WTC11 (cell line): Measurements from ENCODE around the gene HECW1. TPM values are rescaled to one million over a fixed set of nuclear protein-coding genes. Genes with fewer than 3 reads are reported as not detected.

Source experiments
- ATAC-seq: fragments of 200-7000 bp; cut with Tn5 transposase; 2 replicates; pipeline ENCODE4 v1.10.0; 2021; ENCODE audit warnings: mild to moderate bottlenecking, moderate library complexity
- CTCF ChIA-PET: fragments of 300-600 bp; sonication (Branson Sonifier 250); formaldehyde crosslinking; loops from one replicate; lab custom pipeline; 2021; ENCODE audit warnings: antibody characterized with exemption; lab: Charles Lee
- POLR2A ChIA-PET: fragments of 350-600 bp; sonication (Branson Sonifier 250); formaldehyde crosslinking; loops from one replicate; lab custom pipeline; 2021; ENCODE audit warnings: antibody characterized with exemption; lab: Charles Lee
- DNase-seq: peaks from one replicate; pipeline ENCODE4 v3.0.0; 2021; ENCODE audit warnings: low spot score
- H3K27ac Mint-ChIP-seq: 2 replicates; pipeline ENCODE4 v1.8.0; 2021; ENCODE audit warnings: mixed read lengths
- H3K27me3 Mint-ChIP-seq: 2 replicates; pipeline ENCODE4 v1.8.0; 2021; ENCODE audit warnings: low read depth, mild to moderate bottlenecking, moderate library complexity, mixed read lengths
- H3K36me3 Mint-ChIP-seq: 2 replicates; pipeline ENCODE4 v1.8.0; 2021; ENCODE audit warnings: mixed read lengths
- H3K4me1 Mint-ChIP-seq: 2 replicates; pipeline ENCODE4 v1.8.0; 2022; ENCODE audit warnings: mixed read lengths
- H3K4me3 Mint-ChIP-seq: 2 replicates; pipeline ENCODE4 v1.8.0; 2021; ENCODE audit warnings: mild to moderate bottlenecking, moderate library complexity, mixed read lengths
- H3K9me3 Mint-ChIP-seq: 2 replicates; pipeline ENCODE4 v1.8.0; 2021; ENCODE audit warnings: mixed read lengths
- AFF4 ChIP-seq: sonication (generic); formaldehyde crosslinking; IDR thresholded peaks from 2 replicates; pipeline ENCODE4 v1.8.1; 2023; ENCODE audit warnings: mild to moderate bottlenecking, missing genetic modification reagents, borderline replicate concordance
- E2F4 ChIP-seq: sonication (generic); formaldehyde crosslinking; IDR thresholded peaks from 2 replicates; pipeline ENCODE4 v1.8.1; 2022; ENCODE audit warnings: low read depth, mild to moderate bottlenecking, moderate library complexity, missing genetic modification reagents, borderline replicate concordance
- EMX1 ChIP-seq: fragments of 250-450 bp; sonication (Bioruptor Pico); IDR thresholded peaks from 2 replicates; pipeline ENCODE4 v1.8.0; 2021; ENCODE audit warnings: mild to moderate bottlenecking
- FOXJ3 ChIP-seq: sonication (generic); formaldehyde crosslinking; IDR thresholded peaks from 2 replicates; pipeline ENCODE4 v1.9.0; 2021; ENCODE audit warnings: missing genetic modification reagents, mild to moderate bottlenecking, borderline replicate concordance
- FOXK1 ChIP-seq: sonication (generic); formaldehyde crosslinking; IDR thresholded peaks from 2 replicates; pipeline ENCODE4 v1.8.0; 2022; ENCODE audit warnings: mild to moderate bottlenecking, moderate library complexity, missing genetic modification reagents
- GRHL2 ChIP-seq: fragments of 250-450 bp; sonication (Bioruptor Pico); IDR thresholded peaks from 2 replicates; pipeline ENCODE4 v1.8.0; 2022; ENCODE audit warnings: mild to moderate bottlenecking, moderate library complexity; ENCODE audit not compliant: insufficient replicate concordance, severe bottlenecking
- KAT7 ChIP-seq: sonication (generic); formaldehyde crosslinking; IDR thresholded peaks from 2 replicates; pipeline ENCODE4 v1.8.1; 2023; ENCODE audit warnings: missing genetic modification reagents, mild to moderate bottlenecking, borderline replicate concordance
- RELA ChIP-seq: sonication (generic); formaldehyde crosslinking; IDR thresholded peaks from 2 replicates; pipeline ENCODE4 v1.8.1; 2022; ENCODE audit warnings: missing genetic modification reagents, mild to moderate bottlenecking, borderline replicate concordance
- STAT6 ChIP-seq: sonication (generic); formaldehyde crosslinking; conservative IDR thresholded peaks from 2 replicates; pipeline ENCODE4 v1.8.1; 2023; ENCODE audit warnings: mild to moderate bottlenecking, low read depth, missing genetic modification reagents, moderate library complexity
- TCF7 ChIP-seq: sonication (generic); formaldehyde crosslinking; IDR thresholded peaks from 2 replicates; pipeline ENCODE4 v1.8.0; 2022; ENCODE audit warnings: mild to moderate bottlenecking, low read depth, missing genetic modification reagents, moderate library complexity
- TEAD1 ChIP-seq: sonication (generic); formaldehyde crosslinking; IDR thresholded peaks from 2 replicates; pipeline ENCODE4 v1.8.0; 2022; ENCODE audit warnings: mild to moderate bottlenecking, missing genetic modification reagents
- ZNF512 ChIP-seq: sonication (generic); formaldehyde crosslinking; IDR thresholded peaks from 2 replicates; pipeline ENCODE4 v1.8.1; 2022; ENCODE audit warnings: missing genetic modification reagents, borderline replicate concordance
- ZSCAN18 ChIP-seq: fragments of 250-450 bp; sonication (Bioruptor Pico); IDR thresholded peaks from 2 replicates; pipeline ENCODE4 v2.1.2; 2022; ENCODE audit warnings: mild to moderate bottlenecking, moderate library complexity
- total RNA-seq: library from RNA; stranded (reverse); gene quantifications from 3 replicates; pipeline ENCODE4 v1.2.3, GENCODE V29; 2021

The HECW1 gene
- total RNA-seq, 1 experiment from 2014 or later: 6.1 TPM

- TF ChIP-seq ZSCAN18 (CRISPR knock-in tag): no peak
- no peak for TF ChIP-seq GRHL2 (CRISPR knock-in tag)
- no peak for TF ChIP-seq FOXJ3 (CRISPR knock-in tag)
- TF ChIP-seq TEAD1 (CRISPR knock-in tag): no peak
These were observed 378.7 kb downstream of the HECW1 start (continued) for GRCh38 chr7:43491123-43491522.

GRCh38 chr7:43491984-43492383, 379.5 kb downstream of the HECW1 start:
- DNase-seq: no peak
- no peak for TF ChIP-seq TCF7
- no peak for TF ChIP-seq E2F4 (CRISPR knock-in tag)
- no peak for TF ChIP-seq ZNF512 (CRISPR knock-in tag)
- TF ChIP-seq FOXJ3 (CRISPR knock-in tag): no peak
- no peak for TF ChIP-seq RELA (CRISPR knock-in tag)
- no peak for TF ChIP-seq KAT7 (CRISPR knock-in tag)
- no peak for TF ChIP-seq AFF4 (CRISPR knock-in tag)
- TF ChIP-seq STAT6 (CRISPR knock-in tag): no peak
- TF ChIP-seq FOXK1: no peak
- TF ChIP-seq EMX1 (CRISPR knock-in tag): no peak
- TF ChIP-seq, all 79 proteins: peak for 0

More at GRCh38 chr7:43491984-43492383, 379.5 kb downstream of the HECW1 start:
- no peaks in the 10 kb centered on the region for H3K27me3 Mint-ChIP-seq
- no peaks in the 10 kb centered on the region for H3K36me3 Mint-ChIP-seq
- H3K27ac Mint-ChIP-seq: no peak overlapping the region
- H3K4me3 Mint-ChIP-seq: no peak overlapping the region
- no peaks in the 10 kb centered on the region for H3K9me3 Mint-ChIP-seq
- peaks cover 7% of the 10 kb centered on the region; the same call in 1 of the 2 replicates for H3K4me1 Mint-ChIP-seq
- CTCF ChIA-PET: no interaction called here
- POLR2A ChIA-PET: no interaction called here
- ATAC-seq: no peak
